Parathyroid adenoma (tissue), 2 donors: ENCODE results near the gene TANK.

Source experiments
- H2AFZ ChIP-seq: fragments of 300-600 bp; sonication (generic); one replicate; pipeline ENCODE4 v1.7.0; 2017; ENCODE audit warnings: antibody characterized with exemption, mild to moderate bottlenecking
- H3K27ac ChIP-seq: fragments of 300-600 bp; sonication (generic); one replicate; pipeline ENCODE4 v1.7.0; 2017
- H3K27me3 ChIP-seq: fragments of 300-600 bp; sonication (generic); one replicate; pipeline ENCODE4 v1.7.0; 2017; ENCODE audit warnings: low read length; ENCODE audit not compliant: control insufficient read depth, insufficient read depth
- H3K36me3 ChIP-seq: fragments of 300-600 bp; sonication (generic); one replicate; pipeline ENCODE4 v1.7.0; 2017; ENCODE audit warnings: low read length; ENCODE audit not compliant: control insufficient read depth, insufficient read depth
- H3K4me1 ChIP-seq: fragments of 300-600 bp; sonication (generic); one replicate; pipeline ENCODE4 v1.7.0; 2017; ENCODE audit warnings: control low read depth
- H3K4me2 ChIP-seq: fragments of 300-600 bp; sonication (generic); one replicate; pipeline ENCODE4 v1.7.0; 2017; ENCODE audit warnings: low read length
- H3K4me3 ChIP-seq: fragments of 300-600 bp; sonication (generic); one replicate; pipeline ENCODE4 v1.7.0; 2017; ENCODE audit warnings: low read depth, low read length
- H3K79me2 ChIP-seq: fragments of 300-600 bp; sonication (generic); one replicate; pipeline ENCODE4 v1.7.0; 2017; ENCODE audit warnings: control low read depth
- H3K9ac ChIP-seq: fragments of 300-600 bp; sonication (generic); one replicate; pipeline ENCODE4 v1.7.0; 2017; ENCODE audit warnings: mild to moderate bottlenecking
- H3K9me3 ChIP-seq: fragments of 300-600 bp; sonication (generic); one replicate; pipeline ENCODE4 v1.7.0; 2017; ENCODE audit warnings: low read length; ENCODE audit not compliant: control insufficient read depth
- TF ChIP-seq, protein P1 (sequence below): fragments of 300-600 bp; sonication (generic); IDR thresholded peaks from one replicate; pipeline ENCODE4 v1.7.0; 2017; ENCODE audit warnings: antibody characterized with exemption, mild to moderate bottlenecking
- donor health status: primary hyperparathyroidism.

The TANK gene

DNA sequence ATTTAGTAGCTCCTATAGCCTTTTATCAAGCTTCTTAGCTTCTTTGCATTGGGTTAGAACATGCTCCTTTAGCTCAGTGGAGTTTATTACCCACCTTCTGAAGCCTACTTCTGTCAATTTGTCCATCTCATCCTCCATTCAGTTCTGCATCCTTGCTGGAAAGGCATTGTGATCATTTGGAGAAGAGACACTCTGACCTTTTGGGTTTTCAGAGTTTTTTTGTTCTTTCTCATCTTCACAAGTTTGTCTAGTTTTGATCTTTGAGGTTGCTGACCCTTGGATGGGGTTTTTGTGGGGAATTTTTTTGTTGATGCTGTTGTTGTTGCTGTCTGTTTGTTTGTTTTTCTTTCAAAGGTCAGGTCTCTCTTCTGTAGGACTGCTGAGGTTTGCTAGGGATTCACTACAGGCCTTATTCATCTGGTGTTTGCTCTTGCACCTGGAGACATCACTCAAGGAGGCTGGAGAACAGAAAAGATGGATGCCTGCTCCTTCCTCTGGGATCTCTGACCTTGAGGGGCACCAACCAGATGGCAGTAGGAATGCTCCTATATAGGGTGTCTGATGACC is 13.9 kb upstream of the TANK start:
- Histone ChIP-seq H2AFZ (no peak overlapping the region), H3K9ac (no peak overlapping the region), H3K4me2 (no peak overlapping the region), H3K27ac (no peak overlapping the region), H3K79me2 (no peaks in the 10 kb centered on the region), H3K4me1 (no peaks in the 10 kb centered on the region), H3K27me3 (no peaks in the 10 kb centered on the region), H3K9me3 (no peaks in the 10 kb centered on the region), H3K36me3 (no peaks in the 10 kb centered on the region), H3K4me3 (no peak overlapping the region)
- TF ChIP-seq, protein P1, sequence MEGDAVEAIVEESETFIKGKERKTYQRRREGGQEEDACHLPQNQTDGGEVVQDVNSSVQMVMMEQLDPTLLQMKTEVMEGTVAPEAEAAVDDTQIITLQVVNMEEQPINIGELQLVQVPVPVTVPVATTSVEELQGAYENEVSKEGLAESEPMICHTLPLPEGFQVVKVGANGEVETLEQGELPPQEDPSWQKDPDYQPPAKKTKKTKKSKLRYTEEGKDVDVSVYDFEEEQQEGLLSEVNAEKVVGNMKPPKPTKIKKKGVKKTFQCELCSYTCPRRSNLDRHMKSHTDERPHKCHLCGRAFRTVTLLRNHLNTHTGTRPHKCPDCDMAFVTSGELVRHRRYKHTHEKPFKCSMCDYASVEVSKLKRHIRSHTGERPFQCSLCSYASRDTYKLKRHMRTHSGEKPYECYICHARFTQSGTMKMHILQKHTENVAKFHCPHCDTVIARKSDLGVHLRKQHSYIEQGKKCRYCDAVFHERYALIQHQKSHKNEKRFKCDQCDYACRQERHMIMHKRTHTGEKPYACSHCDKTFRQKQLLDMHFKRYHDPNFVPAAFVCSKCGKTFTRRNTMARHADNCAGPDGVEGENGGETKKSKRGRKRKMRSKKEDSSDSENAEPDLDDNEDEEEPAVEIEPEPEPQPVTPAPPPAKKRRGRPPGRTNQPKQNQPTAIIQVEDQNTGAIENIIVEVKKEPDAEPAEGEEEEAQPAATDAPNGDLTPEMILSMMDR = no peak

GRCh38 chr2:161146996-161147395 is 13.2 kb upstream of the TANK start:
- no peak overlapping the region for H2AFZ ChIP-seq
- TF ChIP-seq, protein P1 = no peak
- H3K27ac ChIP-seq = no peak overlapping the region
- no peaks in the 10 kb centered on the region for H3K27me3 ChIP-seq
- H3K4me1 ChIP-seq = no peaks in the 10 kb centered on the region
- H3K9me3 ChIP-seq = no peaks in the 10 kb centered on the region
- no peak overlapping the region for H3K4me2 ChIP-seq
- H3K36me3 ChIP-seq = no peaks in the 10 kb centered on the region
- H3K79me2 ChIP-seq = no peaks in the 10 kb centered on the region
- no peak overlapping the region for H3K9ac ChIP-seq
- no peak overlapping the region for H3K4me3 ChIP-seq

DNA sequence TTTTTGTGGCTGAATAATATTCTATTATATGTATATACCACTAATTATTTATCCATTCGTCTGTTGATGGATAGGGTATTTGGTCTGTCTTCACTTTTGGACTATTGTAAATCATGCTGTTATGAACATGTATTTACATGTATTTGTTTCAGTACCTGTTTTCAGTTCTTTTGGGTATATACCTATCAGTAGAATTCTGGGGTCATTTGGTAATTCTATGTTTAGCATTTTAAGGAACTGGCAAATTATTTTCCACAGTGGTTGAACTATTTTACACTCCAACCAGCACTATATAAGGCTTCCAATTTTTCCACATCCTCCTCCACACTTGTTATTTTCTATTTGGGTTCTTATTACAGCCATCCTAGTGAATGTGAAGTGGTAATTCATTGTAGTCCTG is 12.4 kb upstream of the TANK start:
- Histone ChIP-seq H3K36me3 (no peaks in the 10 kb centered on the region), H3K4me1 (no peaks in the 10 kb centered on the region), H3K4me3 (no peak overlapping the region), H3K27ac (no peak overlapping the region), H3K9ac (no peak overlapping the region), H3K27me3 (no peaks in the 10 kb centered on the region), H2AFZ (no peak overlapping the region), H3K9me3 (no peaks in the 10 kb centered on the region), H3K4me2 (no peak overlapping the region), H3K79me2 (no peaks in the 10 kb centered on the region)
- TF ChIP-seq, protein P1 = no peak

DNA sequence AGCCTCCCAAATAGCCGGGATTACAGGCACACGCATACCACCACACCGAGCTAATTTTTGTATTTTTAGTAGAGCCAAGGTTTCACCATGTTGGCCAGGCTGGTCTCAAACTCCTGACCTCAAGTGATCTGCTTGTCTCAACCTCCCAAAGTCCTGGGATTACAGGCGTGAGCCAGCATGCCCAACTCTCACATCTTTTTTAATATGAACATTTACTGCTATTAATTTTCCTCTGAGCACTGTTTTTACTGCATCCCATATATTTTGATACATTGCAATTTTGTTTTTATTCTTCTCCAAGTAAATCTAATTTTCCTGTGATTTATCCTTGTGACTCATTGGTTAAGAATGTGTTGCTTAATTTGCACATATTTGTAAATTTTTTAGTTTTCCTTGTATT is 9.5 kb upstream of the TANK start:
- H3K9ac ChIP-seq = no peak overlapping the region
- no peaks in the 10 kb centered on the region for H3K9me3 ChIP-seq
- no peak overlapping the region for H3K27ac ChIP-seq
- H3K4me2 ChIP-seq = no peak overlapping the region
- no peaks in the 10 kb centered on the region for H3K4me1 ChIP-seq
- H2AFZ ChIP-seq = no peak overlapping the region
- no peaks in the 10 kb centered on the region for H3K36me3 ChIP-seq
- no peaks in the 10 kb centered on the region for H3K79me2 ChIP-seq
- H3K27me3 ChIP-seq = no peaks in the 10 kb centered on the region
- TF ChIP-seq, protein P1 = no peak
- no peak overlapping the region for H3K4me3 ChIP-seq

GRCh38 chr2:161152302-161152701 is 7.9 kb upstream of the TANK start:
- no peak overlapping the region for H3K4me3 ChIP-seq
- no peaks in the 10 kb centered on the region for H3K79me2 ChIP-seq
- no peaks in the 10 kb centered on the region for H3K4me1 ChIP-seq
- TF ChIP-seq, protein P1 = no peak
- no peaks in the 10 kb centered on the region for H3K36me3 ChIP-seq
- H3K27me3 ChIP-seq = no peaks in the 10 kb centered on the region
- H3K27ac ChIP-seq = no peak overlapping the region
- H3K9me3 ChIP-seq = no peaks in the 10 kb centered on the region
- no peak overlapping the region for H3K9ac ChIP-seq
- no peak overlapping the region for H2AFZ ChIP-seq
- H3K4me2 ChIP-seq = no peak overlapping the region
